Astrocyte of the cerebellum (primary cell): ENCODE data around the gene TFAP2C.

Experiments used
- DNase-seq: peaks from one replicate; pipeline ENCODE4 v3.0.0-alpha.2; 2011; ENCODE audit warnings: low read depth
- H3K4me3 ChIP-seq: 2 replicates; pipeline ENCODE4 v1.5.1; 2011; ENCODE audit warnings: mild to moderate bottlenecking, low read depth, low read length, moderate library complexity
- CTCF ChIP-seq: IDR thresholded peaks from 2 replicates; pipeline ENCODE4 v1.5.1; 2012; ENCODE audit warnings: low read length, low read depth, moderate library complexity, mild to moderate bottlenecking; ENCODE audit errors: missing control alignments
- in situ Hi-C: cut with HindIII; loops from 2 replicates; pipeline ENCODE4 v1.10.0; 2017; ENCODE audit warnings: low sequenced_read_pairs

Gene TFAP2C

DNA sequence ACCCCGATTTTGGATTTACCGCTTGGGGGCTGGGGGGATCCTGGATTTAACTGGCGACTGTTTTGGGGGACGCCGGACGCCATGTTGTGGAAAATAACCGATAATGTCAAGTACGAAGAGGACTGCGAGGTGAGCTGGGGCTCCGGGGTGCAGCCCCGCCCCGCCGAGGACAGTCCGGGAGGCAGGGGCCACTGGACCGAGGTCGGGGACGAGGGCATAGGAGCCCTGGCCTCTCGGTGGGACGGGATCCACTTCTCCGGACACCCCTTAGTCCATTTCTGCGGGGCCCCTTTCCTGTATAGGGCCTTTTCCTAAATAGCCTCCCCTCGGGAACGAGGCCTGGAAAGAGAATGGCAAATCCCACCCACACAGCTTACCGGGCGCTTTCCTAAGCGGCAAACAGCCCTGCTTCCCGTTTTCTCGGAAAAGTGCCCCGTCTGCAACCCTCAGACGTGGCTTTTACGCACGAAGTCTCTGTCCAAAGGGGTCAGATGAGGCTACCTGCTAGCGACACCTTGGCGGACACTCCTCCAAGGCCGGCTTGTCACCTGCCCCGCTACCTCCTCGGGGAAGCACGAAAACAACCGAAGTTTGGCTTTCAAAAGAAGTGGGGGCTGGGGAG lies 469 bp downstream of the TFAP2C start:
- H3K4me3 ChIP-seq, result peak overlapping the region; percentile 83
- in situ Hi-C loops, result no loop called here
- TF ChIP-seq CTCF, result no peak
- no peak for DNase-seq

- DNase-seq, result peak; percentile 68
- TF ChIP-seq CTCF, result peak; percentile 87
- H3K4me3 ChIP-seq, result peak overlapping the region; percentile 83
- in situ Hi-C loops, result no loop called here
Measured at GRCh38 chr20:56630086-56630493, 984 bp downstream of the TFAP2C start.

- DNase-seq, result no peak
- H3K4me3 ChIP-seq, result peak overlapping the region; percentile 83
- in situ Hi-C loops, result no loop called here
- no peak for TF ChIP-seq CTCF
Measured at GRCh38 chr20:56630506-56631317, 1.6 kb downstream of the TFAP2C start.

DNA sequence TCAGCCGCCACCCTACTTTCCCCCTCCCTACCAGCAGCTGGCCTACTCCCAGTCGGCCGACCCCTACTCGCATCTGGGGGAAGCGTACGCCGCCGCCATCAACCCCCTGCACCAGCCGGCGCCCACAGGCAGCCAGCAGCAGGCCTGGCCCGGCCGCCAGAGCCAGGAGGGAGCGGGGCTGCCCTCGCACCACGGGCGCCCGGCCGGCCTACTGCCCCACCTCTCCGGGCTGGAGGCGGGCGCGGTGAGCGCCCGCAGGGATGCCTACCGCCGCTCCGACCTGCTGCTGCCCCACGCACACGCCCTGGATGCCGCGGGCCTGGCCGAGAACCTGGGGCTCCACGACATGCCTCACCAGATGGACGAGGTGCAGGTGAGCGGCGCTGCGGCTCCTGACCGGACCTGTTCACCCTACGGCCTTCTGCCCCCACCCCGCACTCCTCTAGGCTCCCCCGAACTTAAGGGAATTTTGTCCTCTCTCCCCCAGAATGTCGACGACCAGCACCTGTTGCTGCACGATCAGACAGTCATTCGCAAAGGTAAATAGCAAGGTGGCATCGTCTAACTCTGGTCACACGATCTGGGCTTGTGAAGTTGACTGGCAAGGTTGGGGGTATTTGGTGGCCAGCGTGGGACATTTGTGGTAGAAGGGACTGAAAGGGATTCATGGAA lies 2.3 kb downstream of the TFAP2C start:
- in situ Hi-C loops, result no loop called here
- no peak for TF ChIP-seq CTCF
- peak overlapping the region; percentile 83 for H3K4me3 ChIP-seq
- DNase-seq, result no peak

GRCh38 chr20:56631990-56632327 lies 2.9 kb downstream of the TFAP2C start:
- TF ChIP-seq CTCF, result no peak
- no peak for DNase-seq
- peak overlapping the region; percentile 83 for H3K4me3 ChIP-seq
- in situ Hi-C loops, result no loop called here

DNA sequence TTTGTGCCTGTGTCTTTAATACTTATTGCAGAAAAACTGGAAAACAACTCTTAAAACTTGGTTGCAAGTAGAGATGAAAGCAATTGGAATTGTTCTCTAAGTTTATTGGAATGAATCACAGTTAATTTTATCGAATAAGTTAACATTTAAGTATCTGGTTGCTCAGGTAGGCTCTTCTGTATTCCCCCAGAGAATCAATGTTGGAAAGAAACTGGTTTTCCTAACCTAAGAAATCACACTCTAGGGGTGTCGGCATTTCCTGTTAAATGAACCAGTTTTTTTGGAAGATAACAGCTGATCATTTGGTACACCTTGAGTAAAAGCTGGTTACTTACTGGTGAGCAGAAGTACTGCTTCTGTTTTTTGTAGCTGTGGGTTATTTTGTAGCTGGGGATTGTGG lies 5.2 kb downstream of the TFAP2C start:
- in situ Hi-C loops, result no loop called here
- H3K4me3 ChIP-seq, result peak overlapping the region; percentile 13
- no peak for DNase-seq
- no peak for TF ChIP-seq CTCF
